Umbilical cord (tissue), 2 donors: Measurements from ENCODE around the gene PROP1. TPM values are rescaled to one million over a fixed set of nuclear protein-coding genes. Genes with fewer than 3 reads are reported as not detected.
"Not testable (repeated sequence)": the region's sequence is repeated elsewhere in the genome, so short reads cannot be mapped to it uniquely, and the experiment has no call there.

Source experiments
- DNase-seq: peaks from one replicate; pipeline ENCODE4 v3.0.0-alpha.2; 2015; ENCODE audit warnings: low spot score
- total RNA-seq: library from RNA; depleted of rRNA; stranded (reverse); fragments of >200 nt; gene quantifications from one replicate; pipeline ENCODE4 v1.2.3, GENCODE V29; 2014; ENCODE audit warnings: low replicate concordance; ENCODE audit not compliant: insufficient read depth

The PROP1 gene
- total RNA-seq, 1 donor from 2014 or later = not detected

DNA sequence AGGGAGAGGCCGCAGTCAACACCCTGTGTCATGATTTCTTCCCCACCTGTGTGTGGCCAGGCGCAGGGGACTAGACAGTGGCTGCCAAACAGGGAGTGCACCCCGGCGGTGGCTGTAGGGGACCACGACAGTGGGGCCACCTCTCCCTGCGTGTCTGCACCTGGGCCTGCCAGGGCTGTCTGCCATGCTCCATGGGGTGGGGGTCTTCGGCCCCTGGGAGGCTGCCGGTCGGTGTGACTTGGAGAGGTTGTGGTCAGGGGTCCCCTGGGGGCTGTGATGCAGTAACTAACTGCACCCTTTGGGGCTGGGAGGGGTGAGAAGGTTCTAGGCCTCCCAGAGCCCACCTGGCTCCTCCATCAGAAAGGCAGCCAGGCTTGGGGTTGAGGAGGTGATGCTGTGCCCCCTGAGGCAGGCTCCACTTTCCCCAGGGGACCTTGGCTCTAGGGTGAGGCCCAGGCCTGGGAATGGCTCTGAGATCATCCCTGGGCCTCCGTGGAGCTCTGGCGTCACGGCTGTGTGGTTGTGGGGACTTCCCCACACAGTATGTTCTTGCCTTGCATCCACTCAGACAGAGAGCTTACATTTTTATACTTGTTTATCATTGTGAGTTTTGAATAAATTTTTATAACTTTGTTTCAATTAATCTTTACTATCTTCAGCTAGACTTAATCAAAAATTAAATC lies 50.3 kb downstream of the PROP1 start:
- not testable (repeated sequence) for DNase-seq

DNA sequence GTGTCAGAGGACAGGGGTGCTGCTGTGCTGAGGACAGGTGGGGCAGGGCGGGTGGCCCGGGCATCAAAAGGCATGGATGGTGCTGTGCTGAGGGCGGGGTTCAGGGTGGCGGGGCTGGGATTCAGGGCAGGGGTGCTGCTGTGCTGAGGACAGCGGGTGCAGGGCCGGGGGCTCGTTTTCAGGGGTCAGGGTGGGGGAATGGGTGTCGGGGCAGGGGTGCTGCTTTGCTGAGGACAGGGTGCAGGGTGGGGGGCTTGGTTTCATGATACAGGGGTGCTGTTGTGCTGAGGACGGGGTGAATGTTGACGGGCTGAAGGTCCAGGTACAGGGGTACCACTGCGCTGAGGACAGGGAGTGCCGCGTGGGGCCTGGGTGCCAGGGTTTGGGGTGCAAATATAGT lies 50.9 kb downstream of the PROP1 start:
- DNase-seq = not testable (repeated sequence)

DNA sequence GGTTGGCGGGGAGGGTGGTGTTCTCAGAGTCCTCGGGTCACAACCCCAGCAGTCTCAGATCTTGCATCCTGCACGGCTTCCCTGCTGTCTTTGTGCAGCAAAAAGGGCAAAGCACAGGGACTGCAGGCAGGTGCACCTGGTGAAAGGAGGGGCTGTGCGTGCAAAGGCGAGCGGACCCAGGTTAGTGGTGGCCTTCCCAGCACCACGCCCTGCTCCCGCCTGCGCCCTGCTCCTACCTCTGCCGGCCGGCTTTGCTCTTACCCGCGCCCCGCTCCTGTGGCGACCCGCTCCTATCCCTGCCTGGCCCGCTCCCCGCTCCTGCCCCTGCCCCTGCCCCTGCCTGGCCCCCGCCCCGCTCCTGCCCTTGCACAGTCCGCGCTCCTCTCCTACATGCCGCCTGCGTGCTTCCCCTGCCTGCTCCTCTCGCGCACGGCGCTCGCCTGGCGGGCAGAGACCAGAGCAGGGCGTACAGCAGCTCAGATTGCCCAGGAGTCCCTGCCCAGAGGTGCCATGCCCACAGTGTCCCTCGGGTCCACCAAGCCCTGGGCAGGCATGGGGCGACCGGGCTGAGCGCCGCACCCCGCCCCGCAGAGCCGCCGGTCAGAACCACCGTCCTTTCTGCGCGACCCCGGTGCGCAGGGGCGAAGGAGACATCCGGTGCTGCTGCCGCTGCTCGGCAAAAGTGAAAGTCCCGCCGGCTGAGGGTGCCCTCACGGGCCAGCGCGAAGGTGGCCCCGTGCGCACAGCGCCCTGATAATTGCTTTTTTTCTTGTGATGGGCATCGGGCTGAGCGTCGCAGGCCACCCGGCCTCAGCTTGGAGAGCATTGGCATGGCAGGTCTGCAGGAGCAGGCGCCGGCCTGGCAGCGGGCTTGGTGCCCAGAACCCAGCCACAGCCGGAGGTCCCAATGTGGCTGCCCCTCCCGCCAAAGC lies 52.0 kb downstream of the PROP1 start:
- DNase-seq = not testable (repeated sequence)

DNA sequence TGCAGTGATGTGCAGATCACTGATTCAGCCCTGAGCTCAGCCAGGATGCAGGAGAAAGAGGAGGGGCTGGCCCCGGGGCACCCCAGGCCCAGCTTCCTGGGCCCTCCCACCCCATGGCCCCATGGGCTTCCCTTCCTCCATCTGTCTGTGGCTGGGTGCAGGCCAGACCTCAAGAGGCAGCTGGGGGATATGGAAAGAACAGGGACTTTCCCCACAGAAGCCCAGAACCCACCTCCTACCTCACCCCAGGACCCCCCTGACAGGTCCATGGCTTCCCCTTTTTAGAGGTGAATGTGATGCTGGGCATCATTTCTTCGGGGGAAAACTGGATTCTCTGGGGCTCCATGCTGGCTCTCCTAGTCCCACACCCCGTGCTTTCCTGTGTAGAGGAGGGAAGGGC lies 53.1 kb downstream of the PROP1 start:
- DNase-seq = not testable (repeated sequence)

Other genes with a start within 250 kb of the PROP1 start
- 0.96 TPM for gene FAM153A, start 213.3 kb downstream of the PROP1 start, total RNA-seq
- gene N4BP3, start 117.3 kb upstream of the PROP1 start, total RNA-seq = 1.7 TPM
- gene RMND5B, start 134.8 kb upstream of the PROP1 start, total RNA-seq = 15.6 TPM
- gene NHP2, start 157.6 kb upstream of the PROP1 start, total RNA-seq = 38.8 TPM
- gene GMCL2, start 191.1 kb upstream of the PROP1 start, total RNA-seq = 4.1 TPM
- 43.6 TPM for gene HNRNPAB, start 208.3 kb upstream of the PROP1 start, total RNA-seq
- 11.8 TPM for gene PHYKPL, start 236.6 kb upstream of the PROP1 start, total RNA-seq